ENCODE measurements around the gene CDK6. TPM values are rescaled to one million over a fixed set of nuclear protein-coding genes. Genes with fewer than 3 reads are reported as not detected.

CDK6 gene
- total and polyA plus RNA-seq, 9 of the 15 experiments (the other 6 are each of a cell fraction or from before 2014, with no cell fraction given) = 7.6 to 109 (median 44.4) TPM

GRCh38 chr7:92639966-92640365 lies 196.4 kb downstream of the CDK6 start:
- no peak overlapping the region for H3K4me2 ChIP-seq (ENCODE audit: insufficient read depth, low read length)
- H3K4me3 ChIP-seq = no peak overlapping the region
- no peaks in the 10 kb centered on the region for H4K20me1 ChIP-seq (replicated peaks; ENCODE audit: control insufficient read depth, insufficient read depth, low read length)
- H3K4me1 ChIP-seq (replicated peaks in 1 of 2; ENCODE audit: control insufficient read depth in 2 of 2, insufficient read depth in 2 of 2, low read length in 2 of 2) = peaks cover 0 to 14% of the 10 kb centered on the region in 2 experiments; a peak in 4 of 5 replicates
- DNase-seq (ENCODE audit: extremely low read depth in 1 of 4, low spot score in 3 of 4) (no peak), ATAC-seq (no peak), FAIRE-seq (no peak)
- intact Hi-C loops (cut with micrococcal nuclease) (no loop called here), in situ Hi-C loops (cut with MboI) (no loop called here)
- no peak overlapping the region for H3K9ac ChIP-seq (ENCODE audit: insufficient read depth in 1 of 2, low read depth in 2 of 2, low read length in 2 of 2)
- H3K36me3 ChIP-seq (ENCODE audit: control insufficient read depth, insufficient read depth, low read length) = peaks cover 4% of the 10 kb centered on the region; the same call in 1 of the 3 replicates
- H3K9me1 ChIP-seq (ENCODE audit: control insufficient read depth, insufficient read depth, low read length) = peaks cover 3% of the 10 kb centered on the region
- 94% methylated on average over 4 of the region's 4 CpGs for WGBS (ENCODE audit: insufficient coverage, low coverage, missing lambda C conversion rate)
- H2AFZ ChIP-seq (ENCODE audit: low read depth, low read length) = no peak overlapping the region
- no peaks in the 10 kb centered on the region; the same call in 1 of the 3 replicates for H3K79me2 ChIP-seq (ENCODE audit: control insufficient read depth, insufficient read depth, low read length)
- BruUV-seq (replicated peaks) = no TSS peak
- H3K9me3 ChIP-seq (replicated peaks; ENCODE audit: control insufficient read depth, insufficient read depth, low read depth, low read length) = no peaks in the 10 kb centered on the region
- ChIA-PET POLR2A (no interaction called here), CTCF (ENCODE audit: low intra/inter-chr PET ratio) (no interaction called here)
- TF ChIP-seq TAF15 (IDR thresholded peaks at IDR 0.05; ENCODE audit: low read depth, low read length) (no peak), ETV6 (IDR thresholded peaks at IDR 0.05; ENCODE audit: borderline replicate concordance in 1 of 2, low read depth in 2 of 2, low read length in 1 of 2) (no peak), ETV6 (CRISPR knock-in tag; IDR thresholded peaks at IDR 0.05; ENCODE audit: borderline replicate concordance) (no peak)
- TF ChIP-seq, protein P1, sequence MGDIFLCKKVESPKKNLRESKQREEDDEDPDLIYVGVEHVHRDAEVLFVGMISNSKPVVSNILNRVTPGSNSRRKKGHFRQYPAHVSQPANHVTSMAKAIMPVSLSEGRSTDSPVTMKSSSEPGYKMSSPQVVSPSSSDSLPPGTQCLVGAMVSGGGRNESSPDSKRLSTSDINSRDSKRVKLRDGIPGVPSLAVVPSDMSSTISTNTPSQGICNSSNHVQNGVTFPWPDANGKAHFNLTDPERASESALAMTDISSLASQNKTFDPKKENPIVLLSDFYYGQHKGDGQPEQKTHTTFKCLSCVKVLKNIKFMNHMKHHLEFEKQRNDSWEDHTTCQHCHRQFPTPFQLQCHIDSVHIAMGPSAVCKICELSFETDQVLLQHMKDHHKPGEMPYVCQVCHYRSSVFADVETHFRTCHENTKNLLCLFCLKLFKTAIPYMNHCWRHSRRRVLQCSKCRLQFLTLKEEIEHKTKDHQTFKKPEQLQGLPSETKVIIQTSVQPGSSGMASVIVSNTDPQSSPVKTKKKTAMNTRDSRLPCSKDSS (IDR thresholded peaks at IDR 0.05; ENCODE audit: low read depth, partially characterized antibody) = no peak
- H3K27me3 ChIP-seq (ENCODE audit: control insufficient read depth in 2 of 2, insufficient read depth in 2 of 2, low read length in 2 of 2) = no peaks in the 10 kb centered on the region
- H3K27ac ChIP-seq (ENCODE audit: extremely low read depth, low read depth, low read length) = no peak overlapping the region

Measured in K562 (cell line).